SKM-1 (cell line): Measurements from ENCODE around the gene CCDC85B.

Experiments
- DNase-seq: peaks from one replicate; lab custom pipeline; 2025; ENCODE audit not compliant: unreplicated experiment; lab: John Stamatoyannopoulos, UW

Gene CCDC85B

GRCh38 chr11:65928667-65929066, 38.2 kb downstream of the CCDC85B start:
- DNase-seq = no peak

DNA sequence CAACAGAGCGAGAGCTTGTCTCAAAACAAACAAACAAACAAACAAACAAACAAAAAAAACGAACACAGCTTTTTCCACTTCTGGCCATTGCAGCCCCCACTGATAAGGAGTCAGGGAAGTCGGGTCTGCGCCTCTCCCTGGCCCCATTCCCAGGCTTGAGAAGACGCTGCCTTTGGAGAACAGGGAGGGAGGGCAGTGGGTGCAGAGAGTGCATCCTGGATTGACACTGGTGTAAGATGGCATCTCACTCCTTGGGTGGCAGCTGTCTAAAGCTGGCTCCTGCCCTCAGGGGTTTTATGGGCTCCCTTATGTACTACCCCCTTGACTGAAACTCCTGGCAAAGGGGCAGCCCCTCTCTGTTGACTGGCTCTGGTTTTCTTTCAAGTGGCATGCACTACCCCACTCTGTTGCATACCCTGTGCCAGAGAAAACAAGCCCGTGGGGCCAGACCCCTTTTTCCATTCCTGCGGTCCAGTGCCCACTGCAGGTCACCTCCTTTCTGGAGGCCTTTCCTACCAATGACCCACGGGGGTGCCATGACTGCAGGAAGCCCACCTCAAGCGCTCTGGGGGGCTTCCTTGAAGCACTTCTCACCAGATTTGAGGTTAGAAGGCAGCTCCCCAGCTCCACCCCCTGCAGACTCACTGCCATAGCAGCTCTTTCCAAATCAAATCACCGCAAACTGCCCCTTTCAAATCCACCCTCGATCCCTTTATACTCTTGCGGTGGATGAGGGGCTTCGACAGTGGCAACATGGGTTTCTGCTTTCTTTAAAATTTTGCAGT, 41.5 kb downstream of the CCDC85B start:
- DNase-seq = no peak

DNA sequence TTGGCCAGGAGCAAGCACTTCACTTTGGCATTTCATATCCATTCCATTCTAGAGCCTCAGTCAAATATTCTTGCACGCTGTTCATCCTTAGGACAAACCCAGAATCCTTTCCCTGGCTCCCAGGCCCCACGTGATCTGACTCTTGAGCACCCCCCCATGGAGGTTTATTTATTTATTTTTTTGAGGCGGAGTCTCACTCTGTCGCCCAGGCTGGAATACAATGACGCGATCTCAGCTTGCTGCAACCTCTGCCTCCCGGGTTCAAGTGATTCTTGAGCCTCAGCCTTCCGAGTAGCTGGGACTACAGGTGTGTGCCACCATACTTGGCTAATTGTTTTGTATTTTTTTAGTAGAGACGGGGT, 42.1 kb downstream of the CCDC85B start:
- DNase-seq = no peak

DNA sequence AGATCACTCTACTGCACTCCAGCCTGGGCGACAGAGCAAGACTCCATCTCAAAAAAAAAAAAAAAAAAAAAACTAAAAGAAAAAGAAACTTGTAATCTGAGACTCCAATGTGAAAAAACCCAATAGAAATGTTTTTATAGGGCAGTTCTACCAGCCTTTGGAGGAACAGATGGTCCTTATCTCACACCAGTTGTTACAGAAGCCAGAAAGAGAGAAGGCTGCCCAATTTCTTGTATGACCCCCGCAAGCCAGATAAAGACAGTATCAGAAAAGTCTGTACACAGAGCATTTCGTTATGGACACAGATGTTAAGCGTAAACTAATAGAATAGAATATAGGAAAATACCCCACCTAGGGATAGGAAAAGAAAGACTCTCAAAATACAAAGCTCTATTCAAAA, 43.5 kb downstream of the CCDC85B start:
- no peak for DNase-seq

- DNase-seq = no peak
Observed at GRCh38 chr11:65937766-65938165, 47.3 kb downstream of the CCDC85B start.
